ENCODE data around the gene CACNA1B.
"Not testable (repeated sequence)": the region's sequence is repeated elsewhere in the genome, so short reads cannot be mapped to it uniquely, and the experiment has no call there.

CACNA1B gene

DNA sequence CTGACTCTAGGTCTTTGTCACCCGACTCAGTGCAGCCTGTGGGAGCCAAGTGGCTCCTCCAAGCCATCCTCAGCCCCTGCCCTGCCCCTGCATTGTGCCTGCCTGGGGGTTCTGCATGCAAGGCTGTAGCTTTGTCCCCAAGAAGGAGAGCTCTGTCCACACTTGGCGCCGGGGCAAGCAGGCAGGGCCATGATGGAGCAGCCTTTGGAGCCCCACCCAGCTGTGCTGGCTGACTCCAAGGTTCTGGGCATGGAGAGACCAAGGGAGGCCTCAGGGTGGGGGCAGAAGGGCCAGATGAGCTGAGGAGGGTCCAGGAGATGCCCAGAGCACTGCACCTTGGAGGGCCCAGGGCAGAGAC, 226.2 kb downstream of the CACNA1B start:
- no peak for DNase-seq

DNA sequence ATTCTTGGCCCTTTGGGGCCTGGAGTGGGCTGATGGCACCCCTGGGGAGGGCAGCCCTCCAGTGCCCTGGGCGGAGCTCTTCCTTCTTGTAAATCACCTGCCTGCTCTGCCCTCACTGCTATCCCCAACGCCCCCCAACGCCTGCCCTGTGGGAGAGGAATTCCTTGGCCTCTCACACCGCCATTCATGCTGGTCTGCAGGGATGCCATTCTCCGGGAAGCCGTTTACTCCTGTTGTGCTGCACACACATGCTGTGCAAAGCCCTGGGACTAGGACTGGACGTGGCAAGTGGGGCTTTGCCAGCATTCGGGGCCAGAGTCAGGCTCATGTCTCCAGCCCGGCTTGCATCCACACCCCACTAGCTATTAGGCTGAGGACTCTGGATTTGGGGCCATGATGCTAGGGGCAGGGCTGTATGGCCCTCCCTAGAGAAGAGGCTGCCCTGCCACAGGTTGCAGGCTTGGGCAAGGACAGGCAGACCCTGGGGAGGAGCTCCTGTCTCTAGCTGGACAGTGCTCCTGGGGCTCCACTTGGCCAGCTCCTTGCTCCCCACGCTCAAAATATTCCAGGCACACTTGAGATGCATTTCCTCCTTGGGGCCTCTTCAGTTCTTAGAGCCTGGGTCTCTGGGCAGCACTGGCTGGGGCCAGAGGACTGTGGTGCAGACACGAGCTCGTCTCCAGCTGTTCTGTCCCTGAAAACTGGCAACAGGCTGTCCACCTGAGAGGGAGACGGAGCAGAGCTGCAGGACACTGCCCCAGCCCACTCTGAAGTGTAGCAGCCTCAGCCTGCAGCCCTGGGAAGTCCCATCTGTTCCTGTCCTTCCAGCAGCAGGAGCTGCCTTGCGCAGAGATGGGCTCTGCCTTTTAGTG, 226.9 kb downstream of the CACNA1B start:
- no peak for DNase-seq

- no peak for DNase-seq
These were observed 227.5 kb downstream of the CACNA1B start for GRCh38 chr9:138105123-138105415.

DNA sequence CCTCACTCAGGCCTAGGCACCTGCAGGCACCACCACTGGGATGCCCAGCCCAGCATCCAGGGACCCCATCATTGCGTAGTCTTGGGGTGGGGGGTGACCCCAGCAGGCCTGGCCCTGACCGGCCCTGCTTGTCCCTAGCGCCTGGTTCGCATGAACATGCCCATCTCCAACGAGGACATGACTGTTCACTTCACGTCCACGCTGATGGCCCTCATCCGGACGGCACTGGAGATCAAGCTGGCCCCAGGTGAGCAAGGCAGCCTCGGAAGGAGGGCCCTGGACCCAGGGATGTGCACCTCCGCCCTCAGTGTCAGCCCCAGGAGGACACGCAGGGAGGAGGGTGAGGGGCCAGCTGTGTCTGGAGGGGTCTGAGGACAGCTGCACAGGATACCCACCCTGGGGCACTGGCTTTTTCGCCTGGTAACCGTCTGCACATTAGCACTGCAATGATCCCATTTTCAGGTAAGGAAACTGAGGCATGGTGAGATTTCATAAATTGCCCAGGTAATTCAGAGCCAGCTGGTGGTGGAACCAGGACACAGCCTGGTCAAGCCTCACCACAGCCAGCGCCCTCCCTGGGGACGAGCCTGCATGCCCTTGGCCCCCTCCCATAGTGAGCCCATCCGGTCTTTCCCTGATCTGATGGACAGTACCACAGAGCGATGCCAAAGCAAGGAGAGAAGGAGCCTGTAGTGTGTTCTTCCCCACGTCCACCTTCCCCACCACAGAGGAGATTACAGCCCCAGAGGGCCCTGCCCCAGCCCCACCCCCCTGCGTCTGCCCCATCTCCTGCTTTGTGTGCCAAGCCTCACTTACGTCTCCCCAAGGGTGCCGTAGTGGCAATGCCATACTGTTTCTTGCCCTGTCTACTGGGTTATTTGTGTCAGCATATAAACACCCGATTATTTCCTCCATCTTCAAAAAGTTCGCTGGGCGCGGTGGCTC, 228.3 kb downstream of the CACNA1B start:
- no peak for DNase-seq

GRCh38 chr9:138107039-138107438, 229.5 kb downstream of the CACNA1B start:
- not testable (repeated sequence) for DNase-seq

- DNase-seq = no peak
These were observed 234.0 kb downstream of the CACNA1B start for GRCh38 chr9:138111607-138112006.

DNA sequence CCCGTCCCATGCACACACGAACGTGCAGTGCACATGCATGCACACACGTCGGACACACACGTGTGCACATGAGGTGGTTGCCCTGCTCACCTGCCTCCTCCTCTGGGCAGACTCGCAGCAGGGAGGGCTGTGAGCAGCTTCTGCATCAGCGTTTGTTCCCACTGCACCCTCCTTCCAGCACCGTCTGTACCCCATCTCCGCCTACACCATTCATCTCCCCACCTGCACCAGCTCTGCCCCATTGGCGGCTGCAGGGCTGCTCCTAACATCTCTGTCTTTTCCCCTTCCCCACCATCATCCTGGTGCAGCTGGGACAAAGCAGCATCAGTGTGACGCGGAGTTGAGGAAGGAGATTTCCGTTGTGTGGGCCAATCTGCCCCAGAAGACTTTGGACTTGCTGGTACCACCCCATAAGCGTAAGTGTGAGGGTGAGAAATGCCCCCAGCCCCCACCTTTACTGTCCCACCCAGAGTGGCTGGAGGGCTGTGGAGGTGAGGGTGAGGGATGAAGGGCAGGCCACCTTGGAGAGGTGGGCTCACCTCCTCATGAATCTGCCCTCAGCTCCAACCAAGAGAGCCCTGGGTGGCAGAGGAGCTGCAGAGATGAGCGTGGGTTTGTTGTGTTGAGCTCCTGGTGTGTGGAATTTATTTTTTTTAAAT, 234.6 kb downstream of the CACNA1B start:
- DNase-seq = no peak

GRCh38 chr9:138112791-138113600, 235.4 kb downstream of the CACNA1B start:
- no peak for DNase-seq

- not testable (repeated sequence) for DNase-seq
These were observed 236.2 kb downstream of the CACNA1B start for GRCh38 chr9:138113701-138114325.

DNA sequence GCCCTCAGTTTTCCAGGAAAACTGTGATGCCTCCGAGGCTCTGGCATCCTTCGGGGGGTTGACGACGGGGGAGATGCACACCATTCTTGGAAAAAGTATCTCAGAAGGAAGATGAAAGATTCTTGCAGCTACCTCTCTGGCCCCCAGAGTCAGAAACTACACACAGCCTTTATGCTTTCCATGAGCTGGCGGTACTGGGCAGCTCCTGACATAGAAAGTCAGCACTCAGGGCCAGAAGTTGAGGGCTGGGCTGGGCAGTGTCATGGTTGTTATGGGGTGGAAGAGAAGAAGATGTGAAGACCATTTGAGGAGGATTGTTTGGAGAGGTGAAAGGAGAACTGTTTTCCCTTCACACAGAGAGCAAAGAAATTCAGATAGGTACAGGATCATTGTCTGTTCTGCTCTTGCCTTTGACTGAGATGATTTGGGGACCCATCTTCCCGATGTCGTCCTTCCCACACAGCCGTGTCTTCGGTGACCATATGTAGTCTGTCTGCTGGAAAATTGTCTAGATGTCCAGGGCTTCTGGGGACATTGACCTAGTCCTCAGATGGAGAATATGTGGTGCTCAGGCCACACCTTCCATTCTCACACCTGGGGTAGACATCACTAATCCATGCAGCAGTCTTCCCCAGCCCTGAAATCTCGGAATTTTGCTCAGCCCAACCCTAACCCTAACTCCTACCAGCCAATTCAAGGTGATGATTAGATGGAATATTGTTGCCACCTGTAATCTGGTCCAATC, 237.1 kb downstream of the CACNA1B start:
- no peak for DNase-seq

DNA sequence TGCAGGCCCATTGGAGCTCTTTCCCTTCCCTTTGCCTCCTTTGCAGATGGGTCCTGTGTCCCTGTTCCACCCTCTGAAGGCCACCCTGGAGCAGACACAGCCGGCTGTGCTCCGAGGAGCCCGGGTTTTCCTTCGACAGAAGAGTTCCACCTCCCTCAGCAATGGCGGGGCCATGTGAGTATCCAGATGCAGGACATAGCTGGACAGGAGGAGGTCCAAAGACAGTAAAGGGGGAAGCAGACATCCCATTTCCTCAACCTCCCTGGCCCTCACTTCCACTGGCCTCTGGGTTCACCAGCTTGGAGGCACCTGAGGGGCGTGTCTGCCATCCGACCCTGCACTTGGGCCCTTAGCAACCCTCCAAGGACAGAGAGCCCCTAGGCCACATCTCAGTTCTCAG, 237.9 kb downstream of the CACNA1B start:
- no peak for DNase-seq

GRCh38 chr9:138116521-138116920, 238.9 kb downstream of the CACNA1B start:
- no peak for DNase-seq

DNA sequence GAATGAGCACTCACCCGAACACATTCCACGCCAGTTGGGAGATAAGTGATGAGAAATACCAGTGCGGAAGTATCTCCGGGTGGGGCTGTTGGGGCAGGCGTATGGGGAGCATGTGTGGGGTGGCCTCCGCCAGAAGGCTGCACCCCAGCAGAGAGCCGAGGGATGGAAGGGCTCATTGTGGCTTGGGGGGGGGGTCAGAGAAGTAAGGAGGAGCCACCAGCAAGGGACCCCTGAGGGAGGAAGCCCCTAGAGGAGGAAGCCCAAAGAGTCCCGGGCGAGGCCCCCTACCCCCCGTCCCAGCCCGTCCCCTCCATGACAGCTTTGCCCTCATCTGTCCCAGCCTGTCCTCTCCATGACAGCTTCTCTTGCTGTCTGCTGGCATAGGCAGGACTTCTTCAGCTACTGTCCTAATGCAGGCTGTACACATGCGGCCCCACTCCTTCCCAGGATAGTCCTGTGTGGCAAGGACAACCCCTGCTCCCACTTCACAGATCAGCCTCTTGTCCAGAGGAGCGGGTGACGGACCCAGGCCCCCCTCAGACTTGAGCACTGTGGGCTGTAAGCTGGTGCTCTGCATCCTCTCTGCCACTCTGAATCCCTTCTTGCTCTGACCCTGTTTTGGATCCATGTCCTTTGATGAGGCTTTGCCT, 239.6 kb downstream of the CACNA1B start:
- no peak for DNase-seq

- no peak for DNase-seq
These were observed 240.3 kb downstream of the CACNA1B start for GRCh38 chr9:138117836-138118235.

DNA sequence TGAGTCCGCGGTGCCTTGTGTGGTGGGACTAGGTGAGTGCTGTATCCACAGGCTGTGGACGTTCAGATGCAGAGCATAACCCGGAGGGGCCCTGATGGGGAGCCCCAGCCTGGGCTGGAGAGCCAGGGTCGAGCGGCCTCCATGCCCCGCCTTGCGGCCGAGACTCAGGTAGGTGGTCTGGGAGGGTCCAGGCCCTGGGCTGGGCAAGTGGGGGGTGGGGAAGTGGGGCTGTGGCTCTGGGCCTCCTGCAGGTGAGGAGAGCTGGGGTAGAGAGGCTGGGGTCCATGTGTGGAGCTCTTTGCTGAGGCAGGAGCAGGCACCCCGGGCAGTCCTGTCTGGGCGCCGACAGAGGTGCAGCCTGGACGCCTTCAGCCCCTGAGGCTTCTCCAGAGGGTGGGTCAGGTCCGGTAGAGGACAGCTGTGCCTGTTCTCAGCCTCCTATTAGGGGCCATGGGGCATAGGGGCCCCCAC, 241.1 kb downstream of the CACNA1B start:
- DNase-seq = no peak

GRCh38 chr9:138119202-138120027, 241.8 kb downstream of the CACNA1B start:
- no peak for DNase-seq

DNA sequence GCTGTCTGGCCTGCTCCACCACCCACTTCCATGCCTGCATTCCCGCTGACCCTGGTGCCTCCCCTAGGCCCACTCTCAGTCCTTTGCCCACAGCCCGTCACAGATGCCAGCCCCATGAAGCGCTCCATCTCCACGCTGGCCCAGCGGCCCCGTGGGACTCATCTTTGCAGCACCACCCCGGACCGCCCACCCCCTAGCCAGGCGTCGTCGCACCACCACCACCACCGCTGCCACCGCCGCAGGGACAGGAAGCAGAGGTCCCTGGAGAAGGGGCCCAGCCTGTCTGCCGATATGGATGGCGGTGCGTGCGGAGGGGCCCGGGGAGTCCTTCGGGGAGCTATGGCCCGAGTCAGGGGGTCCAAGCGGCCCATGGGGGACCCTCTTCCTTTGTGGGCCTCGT, 242.5 kb downstream of the CACNA1B start:
- DNase-seq = no peak

GRCh38 chr9:138120511-138121437, 243.2 kb downstream of the CACNA1B start:
- DNase-seq = no peak

Measured in bone marrow (tissue), 2 donors.